ENCODE results near the gene ENHO.
"Not testable (repeated sequence)": the region's sequence is repeated elsewhere in the genome, so short reads cannot be mapped to it uniquely, and the experiment has no call there.

ENHO gene

DNA sequence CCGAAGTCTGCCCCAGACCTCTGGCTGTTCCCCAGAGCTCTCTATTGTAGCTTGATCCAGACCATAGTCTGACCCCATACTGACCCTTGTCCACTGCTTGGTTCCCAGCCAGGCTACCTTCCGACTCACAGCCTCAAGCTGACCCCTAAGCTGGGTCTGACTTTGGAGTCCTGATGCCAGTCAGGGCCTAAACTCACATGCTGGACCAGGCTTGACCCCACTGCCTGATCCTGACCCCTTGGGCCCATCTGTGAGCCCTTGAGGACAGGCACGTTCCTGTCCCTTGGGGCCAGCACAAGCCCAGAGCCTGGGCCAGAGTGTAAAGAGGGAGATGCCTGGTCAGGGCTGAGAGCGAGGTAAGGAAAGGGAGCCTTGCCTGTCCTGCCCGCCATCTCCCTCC is 32.7 kb upstream of the ENHO start:
- no peak for DNase-seq

DNA sequence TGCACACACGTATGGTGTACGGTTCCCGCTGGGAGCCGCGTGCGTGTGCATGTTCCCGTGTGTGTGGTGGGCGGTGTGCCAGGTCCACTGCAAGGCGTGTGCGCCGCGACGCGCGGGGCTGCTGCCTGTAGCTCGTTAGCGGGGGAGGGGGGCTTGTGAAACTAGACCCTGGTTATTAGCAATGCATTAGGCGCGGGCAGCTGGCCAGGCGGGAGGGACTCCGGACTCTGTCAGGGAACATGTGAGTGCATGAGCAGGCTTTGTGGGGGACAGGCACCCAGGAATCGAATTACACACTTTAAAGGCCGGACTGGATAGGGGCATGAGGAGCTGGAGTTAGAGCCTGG is 32.2 kb upstream of the ENHO start:
- DNase-seq = no peak

DNA sequence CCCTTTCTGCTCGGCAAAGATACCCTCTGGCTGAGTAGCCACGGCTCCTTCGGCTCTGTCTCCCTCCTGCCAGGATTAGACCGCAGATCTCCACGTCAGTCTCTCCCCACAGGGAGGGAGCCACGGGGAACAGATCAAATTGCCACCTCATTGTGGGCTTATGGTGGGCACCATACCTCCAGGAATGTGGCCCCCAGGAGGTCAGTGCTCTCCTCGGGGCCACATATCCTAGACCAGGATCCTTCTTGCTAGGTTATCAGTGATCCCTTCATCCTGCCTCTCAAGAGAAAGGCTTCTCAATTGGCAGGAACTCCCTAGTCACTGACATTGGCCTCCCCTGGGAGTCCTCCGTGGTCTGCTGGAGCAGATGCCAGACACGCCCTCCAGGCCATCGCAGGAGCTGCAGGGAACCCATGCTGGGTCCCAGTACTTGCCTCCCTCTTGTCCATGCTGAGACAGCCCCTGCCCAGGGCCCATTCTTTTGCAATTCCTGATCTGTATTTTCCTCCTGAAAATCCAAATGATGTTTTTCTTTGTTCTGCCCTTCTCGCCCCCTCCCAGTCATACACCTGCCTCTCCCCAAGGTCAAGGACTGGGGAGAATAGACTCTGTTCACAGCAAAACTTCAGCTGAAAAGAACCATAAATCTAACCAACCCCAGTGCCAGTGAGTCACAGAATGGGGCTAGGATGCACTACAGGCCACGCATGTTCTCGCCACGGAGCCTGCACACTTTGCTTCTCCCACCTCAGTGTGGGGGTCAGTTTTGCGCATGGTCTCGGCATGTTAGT is 31.6 kb upstream of the ENHO start:
- DNase-seq = peak; percentile 40

DNA sequence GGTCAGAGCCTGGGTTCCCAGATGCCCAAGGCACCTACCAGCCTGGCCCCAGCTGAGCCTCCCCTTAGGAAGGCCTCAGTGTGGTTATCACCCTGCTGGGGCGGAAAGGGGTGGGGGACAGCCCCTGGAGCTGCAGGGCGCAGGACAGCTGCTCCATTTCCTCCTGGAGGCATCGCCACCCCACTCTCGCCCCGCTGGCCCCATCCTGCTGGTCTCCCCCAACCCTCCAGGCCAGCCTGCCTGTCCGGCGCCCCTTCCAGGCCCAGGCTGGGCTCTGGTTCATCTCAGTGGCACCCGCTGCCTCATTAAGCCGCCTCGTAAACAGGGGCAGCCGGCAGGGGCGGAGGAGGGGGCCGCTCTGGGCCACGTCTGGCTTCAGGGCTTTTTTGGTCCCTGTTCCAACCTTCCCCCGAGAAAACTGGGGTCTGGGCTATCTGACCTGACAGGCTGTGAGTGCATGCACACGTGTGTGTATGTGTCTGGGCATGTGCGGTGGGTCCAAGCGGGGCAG is 30.8 kb upstream of the ENHO start:
- DNase-seq = no peak

DNA sequence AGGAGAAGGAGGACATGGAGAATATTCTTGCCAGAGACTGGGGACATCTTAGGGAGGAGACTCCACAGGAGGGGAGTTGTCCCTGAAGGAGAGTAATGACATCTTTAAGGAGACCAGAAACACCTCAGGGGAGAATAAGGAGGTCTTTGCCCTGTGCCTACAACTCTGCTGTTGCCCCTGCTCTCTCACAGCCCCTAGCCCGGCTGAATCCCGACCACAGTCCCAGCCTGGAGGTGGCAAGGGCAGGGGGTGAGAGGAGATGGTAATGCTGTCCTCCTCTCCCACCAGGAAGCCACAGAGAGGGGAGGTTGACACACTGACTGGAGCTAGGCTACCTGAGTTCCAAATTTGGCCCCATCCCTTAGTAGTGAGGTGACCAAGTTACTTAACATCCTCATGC is 30.2 kb upstream of the ENHO start:
- no peak for DNase-seq

DNA sequence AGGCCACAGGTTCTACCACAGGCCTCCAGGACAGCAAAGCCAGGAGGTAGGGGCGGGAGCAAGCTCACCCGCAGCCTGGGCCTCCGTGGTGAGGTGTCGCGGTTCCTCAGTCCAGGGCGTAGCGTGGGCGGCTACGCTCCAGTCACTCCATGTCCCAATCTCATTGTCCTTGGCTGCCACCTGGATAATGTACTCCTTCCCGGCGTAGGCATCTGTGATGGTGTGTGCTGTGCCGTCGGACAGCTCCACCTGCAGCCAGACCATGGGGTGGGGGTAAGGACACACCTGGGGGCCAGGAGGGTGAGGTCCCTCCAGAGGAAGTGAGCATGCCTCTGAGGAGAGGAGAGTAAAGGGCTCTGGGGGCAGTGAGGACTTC is 29.8 kb upstream of the ENHO start:
- DNase-seq = no peak

DNA sequence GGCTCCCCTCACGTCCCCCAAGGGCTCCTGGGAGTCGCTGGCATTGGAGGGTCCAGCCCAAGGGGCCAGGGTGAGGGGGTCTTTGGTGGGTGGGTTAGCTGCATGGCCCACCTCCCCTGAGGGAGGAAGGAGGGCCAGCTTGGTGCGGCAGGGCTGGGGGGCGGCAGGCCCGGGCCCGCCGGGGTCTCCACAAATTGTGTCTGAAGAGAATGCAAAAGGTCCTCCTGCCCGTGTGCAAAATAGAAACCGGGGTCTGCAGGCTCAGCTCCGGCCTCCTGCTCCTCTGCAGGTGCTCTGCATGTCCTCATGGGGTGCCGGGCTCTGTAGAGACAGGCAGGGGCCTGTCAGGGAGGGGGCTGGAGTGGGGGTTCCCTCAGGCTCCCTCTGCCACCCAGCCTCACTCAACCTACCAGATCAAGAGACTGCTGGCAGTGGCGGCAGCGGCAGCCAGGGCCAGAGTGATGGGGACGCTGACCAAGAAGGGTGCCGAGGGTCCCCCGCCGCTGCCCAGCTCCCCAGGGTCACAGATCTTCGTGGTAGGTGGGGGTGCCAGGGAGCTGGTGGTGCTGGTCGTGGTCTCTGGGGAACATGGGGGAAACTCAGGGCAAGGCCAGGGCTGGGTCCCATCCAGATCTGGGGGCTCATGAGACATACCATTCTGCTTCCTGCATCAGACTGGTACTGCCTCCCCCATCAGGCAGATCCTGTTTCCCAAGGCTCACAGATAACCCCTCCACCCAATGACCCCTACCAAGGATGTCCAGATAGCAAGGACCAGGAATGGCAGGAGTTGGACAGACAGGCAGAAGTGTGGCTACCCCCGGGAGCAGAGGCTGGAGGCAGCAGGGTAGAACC is 29.2 kb upstream of the ENHO start:
- DNase-seq = no peak

DNA sequence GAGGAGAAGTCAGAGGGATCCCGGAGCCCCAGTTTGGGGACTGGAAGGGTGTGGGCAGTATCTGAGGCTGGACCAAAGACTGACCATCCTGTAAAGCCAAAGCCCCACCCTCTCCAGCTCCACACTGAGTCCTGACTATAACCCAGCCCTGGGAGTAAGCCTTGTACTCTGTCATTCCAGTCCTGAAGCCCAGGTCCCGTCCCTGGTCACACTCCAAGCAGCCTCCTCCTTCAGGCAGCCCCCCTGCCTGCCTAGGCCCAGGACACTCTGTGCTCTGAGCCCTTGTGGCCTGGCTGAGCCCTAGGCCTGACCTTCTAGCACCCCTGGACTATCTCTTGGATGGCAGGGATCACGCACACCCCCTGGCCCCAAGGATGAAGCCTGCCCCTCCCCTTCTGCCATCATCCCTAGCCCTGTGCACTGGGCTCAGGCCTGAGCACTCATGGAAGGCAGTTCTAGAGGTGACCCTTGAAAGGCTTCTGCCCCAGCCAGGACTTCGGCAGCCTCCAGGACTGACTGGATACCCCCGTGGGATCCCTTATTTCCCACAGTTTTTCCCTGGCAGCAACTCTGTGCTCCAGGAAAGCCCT is 28.0 kb upstream of the ENHO start:
- DNase-seq = no peak

DNA sequence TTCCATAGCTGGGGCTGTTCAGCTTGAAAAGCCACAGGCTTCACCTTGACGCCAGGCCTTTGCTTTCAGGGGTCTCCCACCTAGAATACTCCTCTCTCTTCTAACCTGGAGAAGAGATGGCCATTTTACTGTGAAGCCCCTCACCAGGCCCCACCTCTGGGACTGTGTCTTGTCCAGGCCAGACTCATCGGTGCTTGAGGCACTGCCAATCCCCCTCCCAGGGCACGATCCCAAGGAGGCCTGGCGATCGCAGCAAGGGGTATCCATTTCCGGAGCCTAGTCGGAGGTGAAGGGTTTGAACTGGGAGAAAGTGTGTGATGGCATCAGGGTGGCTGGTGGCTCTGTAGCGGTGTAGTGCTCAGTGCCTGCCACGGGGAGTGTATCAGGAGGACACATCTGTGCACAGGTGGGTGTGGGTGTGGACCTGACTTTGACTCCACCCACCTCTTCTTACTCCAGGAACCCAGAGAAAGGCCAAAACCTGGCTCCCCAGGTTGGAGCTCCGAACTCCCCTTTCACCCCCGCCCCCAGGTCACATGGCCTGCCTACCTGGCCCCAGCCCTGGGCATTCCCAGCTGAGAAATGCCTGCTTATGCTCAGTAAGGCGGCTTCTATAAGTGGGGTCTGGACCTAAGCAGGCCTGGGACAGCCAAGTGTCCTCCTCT is 27.4 kb upstream of the ENHO start:
- no peak for DNase-seq

DNA sequence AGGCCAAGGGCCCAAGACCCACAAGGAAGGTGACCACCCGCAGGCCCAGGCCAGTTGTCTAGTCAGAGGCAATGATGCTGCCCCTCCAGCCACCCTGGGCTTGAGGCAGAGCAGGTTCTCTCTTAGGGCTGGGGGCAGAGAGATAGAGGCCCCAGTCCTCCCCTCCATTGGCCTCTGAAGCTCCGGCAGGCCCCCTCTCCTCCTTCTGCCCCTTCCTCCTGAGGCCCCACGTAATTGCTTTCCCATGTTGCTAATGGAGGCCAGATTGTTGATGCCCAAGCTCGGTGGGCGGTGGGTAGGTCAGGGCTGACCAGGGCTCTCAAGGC is 26.6 kb upstream of the ENHO start:
- no peak for DNase-seq

DNA sequence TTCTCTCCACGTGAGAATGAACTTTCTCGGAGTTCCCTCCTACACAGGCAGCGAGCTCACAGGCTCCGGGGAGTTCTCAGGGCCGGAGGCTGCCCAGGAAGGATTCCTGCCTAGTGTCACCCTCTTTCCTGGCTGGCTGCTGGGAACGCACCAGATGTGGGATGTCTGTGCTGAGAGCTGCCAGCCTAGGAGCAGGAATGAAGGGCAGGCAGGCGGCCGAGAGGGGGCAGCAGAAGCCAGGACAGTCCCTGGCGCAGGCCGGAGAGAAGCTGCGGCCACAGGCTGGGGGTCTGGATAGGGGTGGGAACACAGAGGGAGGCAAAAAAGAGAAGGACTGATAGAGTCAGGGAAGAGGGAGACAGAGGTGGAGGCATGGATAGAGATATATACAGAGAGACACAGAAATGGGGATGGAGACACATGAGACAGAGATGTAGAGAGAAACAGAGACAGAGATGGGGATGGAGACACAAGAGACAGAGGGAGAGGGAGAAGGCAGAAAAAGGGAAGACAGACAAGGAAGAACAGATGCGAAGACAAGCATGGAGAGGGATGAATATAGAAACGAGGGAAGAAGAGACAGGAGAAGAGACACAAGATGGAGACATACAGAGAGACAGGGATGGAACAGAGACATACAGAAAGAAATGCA is 25.3 kb upstream of the ENHO start:
- peak; percentile 58 for DNase-seq

DNA sequence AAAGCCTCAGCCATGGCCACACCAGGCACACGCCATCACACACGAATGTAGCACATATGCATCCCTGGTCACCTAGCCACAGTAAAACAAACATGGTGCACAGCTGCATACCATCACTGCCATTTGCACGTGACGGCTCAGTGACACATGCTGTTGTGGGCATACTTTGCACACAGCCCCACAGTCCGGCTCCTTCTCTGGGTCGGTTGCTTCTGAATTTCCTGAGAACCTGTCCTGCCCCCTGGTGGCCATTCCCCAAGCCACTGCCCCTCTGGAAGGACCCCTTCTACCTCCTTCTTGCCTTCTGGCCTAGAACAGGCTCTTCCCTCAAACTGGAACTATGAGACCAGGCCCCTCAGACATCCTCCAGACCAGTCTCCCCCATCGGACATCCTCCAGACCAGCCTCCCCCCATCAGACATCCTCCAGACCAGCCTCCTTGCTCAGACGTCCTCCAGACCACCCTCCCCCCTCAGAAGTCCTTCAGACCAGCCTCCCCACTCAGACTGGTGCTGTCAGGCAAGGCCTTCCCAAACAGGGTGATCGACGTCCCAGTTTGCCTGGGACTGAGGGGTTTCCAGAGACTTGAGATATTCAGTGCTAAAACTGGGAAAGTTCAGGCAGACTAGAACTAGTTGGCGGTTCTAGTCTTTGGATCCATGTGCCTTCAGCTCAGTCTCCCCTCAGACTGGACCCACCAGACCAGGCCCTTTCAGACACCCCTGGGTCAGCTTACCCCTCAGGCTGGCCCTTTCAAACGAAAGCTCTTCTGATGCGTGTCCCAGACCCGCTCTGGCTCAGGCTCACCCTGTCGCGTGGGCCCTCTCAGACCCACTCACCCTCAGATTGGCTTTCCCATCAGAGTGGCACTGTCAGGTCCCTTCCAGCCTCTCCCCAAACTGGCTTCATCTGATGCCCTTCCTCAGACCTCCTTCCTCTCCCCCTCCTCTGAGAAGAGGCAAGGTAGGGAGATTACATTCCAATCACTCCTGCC is 24.3 kb upstream of the ENHO start:
- DNase-seq = peak; percentile 74

DNA sequence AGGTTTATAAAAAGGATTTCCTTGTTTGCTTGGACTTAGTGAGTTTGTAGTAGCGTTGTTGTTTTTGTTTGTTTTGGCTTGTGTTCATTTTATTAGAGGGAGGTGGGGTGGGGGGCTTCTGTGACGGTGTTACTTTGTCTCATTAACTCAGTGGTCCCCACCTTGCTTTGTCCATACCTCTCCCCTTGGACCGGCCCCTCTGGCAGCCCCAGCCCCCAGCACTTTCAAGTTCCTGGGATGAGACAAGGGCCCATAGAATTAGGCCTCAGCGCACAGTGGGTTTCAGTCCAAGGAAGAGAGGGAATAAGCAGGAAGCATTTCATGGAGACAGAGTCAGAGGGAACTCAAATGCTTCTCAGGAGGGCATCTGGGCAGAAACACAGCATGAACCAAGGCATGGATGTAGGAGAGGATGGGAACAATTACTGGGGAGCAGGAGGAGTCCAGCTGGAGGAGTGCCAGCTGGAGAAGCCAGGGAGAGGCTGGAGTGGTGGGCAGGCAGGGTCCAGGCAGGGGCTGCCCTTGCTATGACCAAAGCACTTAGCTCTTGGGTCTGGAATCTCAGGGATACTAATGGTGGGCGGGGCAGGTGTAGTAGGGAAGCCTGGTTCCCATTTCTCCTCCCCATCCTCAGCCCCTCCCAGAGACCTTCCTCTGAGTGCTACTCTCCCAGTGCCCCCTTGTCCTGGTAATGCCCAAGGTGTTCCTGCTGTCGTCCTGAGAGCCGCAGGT is 23.5 kb upstream of the ENHO start:
- no peak for DNase-seq

DNA sequence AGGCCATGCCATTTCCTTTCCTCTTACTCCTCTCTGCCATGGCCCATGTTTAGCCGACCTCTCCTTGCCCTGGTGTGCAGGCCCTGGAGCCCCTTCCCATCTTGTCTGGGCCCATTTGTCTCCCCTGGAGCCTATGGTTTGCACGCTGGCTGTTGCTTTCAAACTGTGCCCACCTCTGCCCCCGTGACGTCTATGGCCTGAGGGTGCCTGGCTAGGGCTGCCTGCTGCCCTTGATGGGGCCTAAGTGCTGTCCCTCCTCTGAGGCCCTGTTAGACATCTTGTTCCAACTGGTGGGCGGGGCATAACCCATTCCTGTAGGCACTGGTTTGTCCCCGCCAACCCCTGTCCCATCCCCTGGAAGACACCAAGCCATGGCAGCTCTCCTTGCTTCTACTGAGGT is 22.7 kb upstream of the ENHO start:
- no peak for DNase-seq

DNA sequence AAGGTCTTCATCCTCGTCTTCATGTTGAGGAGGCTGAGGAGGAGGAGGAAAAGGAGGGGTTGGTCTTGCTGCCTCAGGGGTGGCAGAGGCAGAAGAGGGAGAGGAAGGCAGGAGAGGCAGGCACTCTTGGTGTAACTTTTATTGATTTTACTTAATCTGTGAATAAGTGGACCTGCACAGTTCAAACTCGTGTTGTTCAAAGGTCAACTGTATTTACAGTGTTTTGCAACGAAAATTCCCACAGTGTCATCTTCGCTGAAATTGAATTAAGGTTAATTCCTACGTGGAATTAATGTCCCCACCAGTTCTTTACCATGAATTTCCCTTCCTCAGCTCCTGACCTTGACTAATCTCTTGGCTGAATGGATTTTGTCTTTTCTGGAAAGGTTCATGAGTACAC is 21.2 kb upstream of the ENHO start:
- DNase-seq = no peak

DNA sequence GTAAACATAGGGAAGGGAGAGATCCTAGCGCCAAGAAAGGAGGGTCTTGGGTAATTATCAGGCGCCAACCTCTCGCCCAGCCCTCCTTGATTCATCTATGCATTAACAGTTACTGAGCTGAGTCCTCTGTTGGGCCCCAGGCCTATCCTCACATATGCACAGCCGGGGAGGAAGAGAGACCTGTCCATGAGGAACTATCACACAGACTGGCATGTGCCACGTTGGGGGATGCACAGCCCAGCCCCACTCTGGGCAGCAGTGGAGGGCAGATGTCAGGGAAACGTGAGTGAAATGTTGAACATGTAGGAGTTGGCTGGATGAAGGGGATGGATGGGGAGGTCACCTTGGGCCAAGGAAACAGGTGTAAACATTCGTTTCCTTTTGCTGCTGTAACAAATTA is 18.8 kb upstream of the ENHO start:
- no peak for DNase-seq

DNA sequence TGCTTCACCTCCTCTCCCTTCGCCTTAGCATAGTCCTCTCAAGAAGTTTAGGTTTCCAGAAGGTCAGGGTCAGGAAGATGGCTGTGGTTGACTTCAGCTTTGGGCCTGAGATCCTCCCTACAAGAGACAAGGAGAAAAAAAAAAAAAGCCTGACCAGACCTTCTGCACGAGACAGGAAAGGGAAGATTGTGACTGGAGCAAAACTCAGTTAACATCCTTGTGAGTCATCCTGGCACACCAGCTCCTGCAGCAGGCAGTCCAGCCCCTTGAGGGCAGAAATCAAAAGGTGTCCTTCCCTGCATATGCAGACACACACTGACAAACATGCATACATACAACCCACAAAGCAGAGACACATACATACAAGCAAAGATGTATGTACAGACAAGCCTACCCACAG is 18.0 kb upstream of the ENHO start:
- DNase-seq = peak; percentile 31

DNA sequence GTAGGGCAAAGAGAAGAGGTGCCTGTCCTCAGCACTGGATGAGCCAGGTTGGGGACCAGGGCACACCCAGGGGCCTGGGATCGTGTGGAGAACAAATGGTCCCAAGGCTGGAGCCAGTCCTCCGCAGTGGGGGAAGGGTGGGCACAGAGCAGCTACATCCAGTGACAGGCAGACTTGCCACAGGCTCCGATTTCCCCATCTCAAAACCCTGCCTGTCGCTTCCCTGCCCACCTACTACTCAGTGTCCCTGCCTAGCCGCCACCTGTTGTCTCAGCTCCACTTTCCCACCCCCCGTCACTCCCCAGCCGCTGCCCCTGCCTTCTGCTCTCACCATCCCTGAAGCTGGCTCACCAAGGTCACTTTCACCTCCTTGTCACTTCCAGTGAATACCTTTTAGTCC is 13.9 kb upstream of the ENHO start:
- DNase-seq = no peak

DNA sequence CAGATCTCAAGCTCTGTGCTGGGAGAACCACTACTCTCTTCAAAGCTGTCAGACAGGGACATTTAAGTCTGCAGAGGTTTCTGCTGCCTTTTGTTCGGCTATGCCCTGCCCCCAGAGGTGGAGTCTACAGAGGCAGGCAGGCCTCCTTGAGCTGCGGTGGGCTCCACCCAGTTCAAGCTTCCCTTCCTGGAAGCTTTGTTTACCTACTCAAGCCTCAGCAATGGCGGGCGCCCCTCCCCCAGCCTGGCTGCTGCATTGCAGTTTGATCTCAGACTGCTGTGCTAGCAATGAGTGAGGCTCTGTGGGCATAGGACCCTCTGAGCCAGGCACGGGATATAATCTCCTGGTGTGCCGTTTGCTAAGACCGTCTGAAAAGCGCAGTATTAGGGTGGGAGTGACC is 9.3 kb upstream of the ENHO start:
- DNase-seq = not testable (repeated sequence)

DNA sequence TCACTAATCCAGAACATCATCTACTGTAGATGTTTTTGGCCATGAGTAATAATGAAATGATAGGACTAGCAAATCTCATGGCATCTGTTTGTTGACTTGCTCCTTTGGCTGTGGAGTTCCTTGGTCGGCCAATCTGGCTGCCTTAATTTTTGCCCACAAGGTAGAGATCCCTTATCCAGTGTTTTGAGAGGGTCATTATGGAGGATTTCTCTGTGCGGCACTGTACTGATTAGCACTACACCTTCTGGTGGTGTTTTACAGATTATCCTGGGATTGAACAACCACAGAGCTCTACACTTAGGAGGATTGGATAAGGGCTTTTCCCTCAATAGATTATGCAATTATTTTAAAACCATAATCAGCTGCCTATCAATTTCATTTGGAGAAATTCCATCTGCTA is 3.2 kb upstream of the ENHO start:
- no peak for DNase-seq

DNA sequence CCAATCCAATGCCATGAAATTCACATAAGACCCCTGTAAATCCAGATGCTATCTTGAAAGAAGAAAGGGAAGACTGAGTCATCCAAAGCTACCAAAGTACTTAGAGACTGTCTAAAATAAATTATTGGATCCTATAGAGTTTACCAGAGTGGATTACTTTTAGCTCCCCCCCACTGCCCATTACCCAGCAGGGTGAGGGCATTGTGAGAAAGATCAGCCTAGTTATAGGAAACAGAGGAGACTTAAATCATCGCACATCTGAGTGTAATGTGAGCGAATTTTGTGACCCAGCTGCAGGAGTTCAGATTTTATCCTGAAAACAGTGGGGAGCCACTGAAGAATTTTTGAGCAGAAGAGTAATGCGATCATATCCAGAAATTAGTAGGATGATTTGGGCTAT is 1.6 kb upstream of the ENHO start:
- DNase-seq = no peak
